DOHH2 (cell line): ENCODE data around the gene SH2D7.

Experiments used
- EZH2phosphoT487 ChIP-seq: fragments of 200-600 bp; sonication (generic); IDR thresholded peaks from 2 replicates; pipeline ENCODE4 v1.6.1; 2017; ENCODE audit warnings: borderline replicate concordance, mild to moderate bottlenecking, antibody characterized with exemption, low read length, moderate library complexity, mixed read lengths
- TF ChIP-seq, protein P1 (sequence below): fragments of 200-600 bp; sonication (generic); IDR thresholded peaks from one replicate; pipeline ENCODE4 v1.5.1; 2014; ENCODE audit warnings: antibody characterized with exemption, mild to moderate bottlenecking, low read depth, low read length; ENCODE audit not compliant: poor library complexity, severe bottlenecking

DNA sequence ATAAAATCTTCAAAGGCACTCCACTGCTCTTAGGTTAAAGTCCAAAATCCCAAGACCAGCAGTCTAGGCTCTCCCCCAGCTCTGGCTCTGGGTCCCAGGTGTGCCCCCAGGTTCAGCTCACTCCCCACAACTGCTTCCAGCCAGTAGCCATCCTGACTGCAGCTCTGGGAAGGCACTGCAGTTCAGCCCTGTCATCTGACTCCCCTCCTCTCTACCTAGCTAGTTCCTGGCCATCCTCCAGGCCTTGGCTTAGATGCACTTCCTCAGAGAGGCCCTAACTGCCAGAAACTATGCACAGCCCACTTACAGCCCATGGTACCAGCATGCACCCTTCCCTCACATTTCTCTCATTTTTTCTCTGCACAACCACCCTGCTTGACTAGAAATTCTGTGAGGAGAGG is 40.4 kb upstream of the SH2D7 start:
- TF ChIP-seq, protein P1, sequence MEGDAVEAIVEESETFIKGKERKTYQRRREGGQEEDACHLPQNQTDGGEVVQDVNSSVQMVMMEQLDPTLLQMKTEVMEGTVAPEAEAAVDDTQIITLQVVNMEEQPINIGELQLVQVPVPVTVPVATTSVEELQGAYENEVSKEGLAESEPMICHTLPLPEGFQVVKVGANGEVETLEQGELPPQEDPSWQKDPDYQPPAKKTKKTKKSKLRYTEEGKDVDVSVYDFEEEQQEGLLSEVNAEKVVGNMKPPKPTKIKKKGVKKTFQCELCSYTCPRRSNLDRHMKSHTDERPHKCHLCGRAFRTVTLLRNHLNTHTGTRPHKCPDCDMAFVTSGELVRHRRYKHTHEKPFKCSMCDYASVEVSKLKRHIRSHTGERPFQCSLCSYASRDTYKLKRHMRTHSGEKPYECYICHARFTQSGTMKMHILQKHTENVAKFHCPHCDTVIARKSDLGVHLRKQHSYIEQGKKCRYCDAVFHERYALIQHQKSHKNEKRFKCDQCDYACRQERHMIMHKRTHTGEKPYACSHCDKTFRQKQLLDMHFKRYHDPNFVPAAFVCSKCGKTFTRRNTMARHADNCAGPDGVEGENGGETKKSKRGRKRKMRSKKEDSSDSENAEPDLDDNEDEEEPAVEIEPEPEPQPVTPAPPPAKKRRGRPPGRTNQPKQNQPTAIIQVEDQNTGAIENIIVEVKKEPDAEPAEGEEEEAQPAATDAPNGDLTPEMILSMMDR: no peak
- TF ChIP-seq EZH2phosphoT487: no peak
